Measurements from ENCODE around the gene IQCE.

Gene IQCE

DNA sequence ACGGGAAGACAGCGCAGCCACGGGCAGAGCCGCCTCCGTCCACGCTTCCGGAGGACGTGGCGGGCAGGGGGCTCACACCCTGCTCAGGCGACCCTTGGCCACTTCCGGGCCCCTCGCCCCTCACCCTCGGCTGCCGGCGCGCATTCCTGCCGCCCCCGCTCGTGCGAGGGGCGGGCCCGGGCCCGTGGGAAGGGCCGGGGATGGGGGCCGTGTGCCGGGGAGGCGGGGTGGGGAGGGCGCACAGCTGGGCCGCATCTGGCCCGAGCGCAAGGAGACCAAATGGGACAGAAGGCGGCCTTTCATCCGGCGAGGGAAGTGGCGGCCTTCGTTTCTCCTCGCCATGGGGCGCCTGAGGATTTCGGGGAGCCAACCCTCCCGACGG lies 40.1 kb upstream of the IQCE start:
- TF ChIP-seq, protein P1, sequence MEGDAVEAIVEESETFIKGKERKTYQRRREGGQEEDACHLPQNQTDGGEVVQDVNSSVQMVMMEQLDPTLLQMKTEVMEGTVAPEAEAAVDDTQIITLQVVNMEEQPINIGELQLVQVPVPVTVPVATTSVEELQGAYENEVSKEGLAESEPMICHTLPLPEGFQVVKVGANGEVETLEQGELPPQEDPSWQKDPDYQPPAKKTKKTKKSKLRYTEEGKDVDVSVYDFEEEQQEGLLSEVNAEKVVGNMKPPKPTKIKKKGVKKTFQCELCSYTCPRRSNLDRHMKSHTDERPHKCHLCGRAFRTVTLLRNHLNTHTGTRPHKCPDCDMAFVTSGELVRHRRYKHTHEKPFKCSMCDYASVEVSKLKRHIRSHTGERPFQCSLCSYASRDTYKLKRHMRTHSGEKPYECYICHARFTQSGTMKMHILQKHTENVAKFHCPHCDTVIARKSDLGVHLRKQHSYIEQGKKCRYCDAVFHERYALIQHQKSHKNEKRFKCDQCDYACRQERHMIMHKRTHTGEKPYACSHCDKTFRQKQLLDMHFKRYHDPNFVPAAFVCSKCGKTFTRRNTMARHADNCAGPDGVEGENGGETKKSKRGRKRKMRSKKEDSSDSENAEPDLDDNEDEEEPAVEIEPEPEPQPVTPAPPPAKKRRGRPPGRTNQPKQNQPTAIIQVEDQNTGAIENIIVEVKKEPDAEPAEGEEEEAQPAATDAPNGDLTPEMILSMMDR (IDR thresholded peaks at IDR 0.05) = no peak

DNA sequence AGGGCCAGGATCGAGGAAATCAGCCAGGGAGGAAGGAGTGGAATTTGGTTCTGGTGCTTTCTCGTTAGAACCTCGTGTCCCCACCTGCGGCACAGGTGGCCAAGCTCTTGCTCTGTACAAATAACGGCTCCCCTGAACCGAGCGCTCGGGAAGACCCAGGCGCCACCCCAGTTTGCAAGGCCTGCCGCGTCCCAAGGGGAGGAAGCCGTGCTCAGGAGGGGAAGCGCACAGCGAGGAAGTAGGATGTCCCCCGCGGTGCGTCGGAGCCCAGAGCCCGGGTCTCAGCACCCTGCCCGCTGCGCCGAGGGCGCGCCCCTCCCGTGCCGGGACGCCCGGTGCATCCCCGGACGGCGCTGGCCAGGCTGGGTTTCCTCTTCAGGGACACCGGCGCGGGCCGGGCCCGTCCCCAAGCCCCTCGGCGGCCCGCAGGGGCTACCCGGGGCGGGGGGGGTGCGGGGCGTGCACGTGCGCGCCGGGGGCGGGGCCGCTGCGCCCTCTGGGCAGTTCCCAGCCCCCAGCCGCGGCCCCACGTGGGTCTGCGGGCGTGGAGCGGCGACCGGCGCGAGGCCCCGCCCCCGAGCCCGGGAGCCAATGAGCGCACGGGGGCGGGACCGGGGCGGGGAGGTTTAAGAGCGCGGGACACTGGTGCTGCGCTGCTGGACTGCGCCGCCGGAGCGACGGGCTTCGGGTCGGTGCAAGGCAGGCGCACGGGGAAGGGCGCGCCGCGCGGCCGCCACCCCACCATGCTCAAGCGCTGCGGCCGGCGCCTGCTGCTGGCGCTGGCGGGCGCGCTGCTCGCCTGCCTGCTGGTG lies 39.5 kb upstream of the IQCE start, which contains the start of gene LFNG:
Gene LFNG (plus strand): TSS at position 656 of the 812 bp plus-strand sequence. CDS start 88 bp downstream, at position 744.
- TF ChIP-seq, protein P1 (IDR thresholded peaks at IDR 0.05) = no peak

DNA sequence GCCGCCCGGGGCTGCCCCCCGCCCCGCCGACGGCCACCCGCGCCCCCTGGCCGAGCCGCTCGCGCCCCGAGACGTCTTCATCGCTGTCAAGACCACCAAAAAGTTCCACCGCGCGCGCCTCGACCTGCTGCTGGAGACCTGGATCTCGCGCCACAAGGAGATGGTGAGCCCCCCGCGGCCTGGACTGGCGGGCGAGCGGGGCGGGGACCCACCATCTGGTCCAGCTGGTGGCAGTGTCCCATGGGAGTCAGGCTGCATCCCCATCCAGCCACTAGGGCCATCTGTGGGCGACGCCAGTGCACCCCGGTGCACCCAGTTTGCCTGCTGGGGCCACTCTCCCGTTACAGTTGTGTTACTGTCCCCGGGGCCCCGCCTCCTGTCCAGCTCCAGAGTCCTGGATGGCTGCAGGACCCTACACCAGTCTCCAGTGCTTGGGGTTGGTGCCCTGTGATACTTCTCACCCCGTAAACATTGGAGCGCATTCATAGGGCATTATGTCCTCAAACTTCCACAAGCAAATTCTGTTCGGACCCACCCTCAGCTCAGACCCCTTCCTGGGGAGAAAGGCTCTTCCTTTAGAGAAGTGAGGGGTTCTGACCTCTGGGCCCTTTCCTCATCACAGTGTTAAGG lies 38.5 kb upstream of the IQCE start:
- TF ChIP-seq, protein P1 (IDR thresholded peaks at IDR 0.05) = 0 out of 2 replicates have a peak, but pooled peaks have one; percentile 13

DNA sequence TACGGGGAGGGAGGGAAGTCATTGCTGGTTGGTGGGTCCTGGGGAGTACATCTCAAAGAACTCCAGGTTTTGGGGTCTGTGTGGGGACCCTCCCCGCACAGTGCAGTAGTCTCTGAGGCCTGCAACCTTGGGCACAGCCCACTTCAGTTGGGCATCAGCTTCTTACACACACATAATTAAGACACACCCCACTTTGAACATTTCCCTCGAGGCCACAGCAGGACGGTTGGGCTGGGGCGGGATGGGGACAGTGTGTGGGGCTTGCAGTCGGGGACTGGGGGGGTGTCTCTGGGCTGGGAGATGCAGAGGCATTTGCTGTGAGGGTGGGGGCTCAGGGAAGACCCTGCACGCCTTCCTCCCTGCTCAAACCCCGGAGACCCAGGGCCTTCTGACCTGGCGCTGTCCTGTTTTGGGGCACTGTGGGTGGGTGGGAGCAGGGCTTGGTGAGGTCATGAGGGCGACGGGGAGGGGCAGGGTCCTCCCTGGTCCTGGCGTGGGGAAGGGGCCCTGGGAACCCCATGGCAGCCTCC lies 38.0 kb upstream of the IQCE start:
- TF ChIP-seq, protein P1 (IDR thresholded peaks at IDR 0.05) = no peak

DNA sequence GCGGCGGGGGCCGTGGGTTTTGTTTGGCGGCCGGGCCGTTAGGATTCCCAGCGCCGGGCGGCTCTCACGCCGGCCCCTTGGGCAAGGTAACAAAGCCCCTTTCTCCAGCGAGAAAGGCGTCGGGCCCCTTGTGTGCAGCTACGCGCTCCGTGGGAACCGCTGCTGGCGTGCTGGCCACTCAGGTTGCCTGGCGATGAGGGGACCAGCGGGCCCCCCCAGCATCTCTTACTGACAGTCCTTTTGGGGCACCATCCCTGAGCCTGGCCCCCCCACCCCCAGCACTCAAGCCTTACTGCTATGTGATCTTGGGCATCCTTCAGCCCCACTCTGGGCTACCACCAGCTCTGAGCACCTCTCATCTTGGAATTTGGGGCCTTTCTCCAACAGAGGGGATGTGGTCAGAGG lies 37.4 kb upstream of the IQCE start:
- TF ChIP-seq, protein P1 (IDR thresholded peaks at IDR 0.05) = no peak

DNA sequence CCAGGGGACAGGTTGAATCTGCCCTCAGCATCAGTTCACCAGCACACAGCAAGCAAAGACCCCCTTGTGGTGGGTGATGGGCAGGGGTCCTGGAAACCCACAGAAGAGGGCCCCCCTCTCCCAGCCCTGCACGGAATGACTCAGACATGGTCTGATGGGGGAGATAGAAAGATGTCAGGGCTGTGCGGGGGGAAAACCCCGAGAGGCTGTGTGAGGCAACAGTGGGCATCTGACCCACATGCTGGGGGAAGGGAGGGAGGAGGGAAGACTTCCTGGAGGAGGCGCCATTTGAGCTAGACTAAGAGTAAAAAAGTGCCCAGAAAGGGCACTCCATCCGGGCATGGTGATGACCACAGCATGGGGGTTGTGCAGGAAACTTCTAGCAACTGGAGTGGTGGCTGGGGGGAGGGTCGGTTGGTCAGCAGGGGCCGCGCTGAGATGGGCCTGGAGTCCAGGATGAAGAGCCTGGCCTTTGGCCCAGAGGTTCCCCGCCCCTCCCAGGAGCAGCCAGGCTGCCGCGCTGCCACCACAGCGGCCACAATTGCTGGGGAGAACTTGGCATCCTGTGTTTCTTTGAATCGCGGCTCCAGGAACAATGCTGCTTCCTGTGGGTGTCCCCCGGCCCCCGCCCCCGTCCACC lies 36.7 kb upstream of the IQCE start:
- TF ChIP-seq, protein P1 (IDR thresholded peaks at IDR 0.05) = no peak

DNA sequence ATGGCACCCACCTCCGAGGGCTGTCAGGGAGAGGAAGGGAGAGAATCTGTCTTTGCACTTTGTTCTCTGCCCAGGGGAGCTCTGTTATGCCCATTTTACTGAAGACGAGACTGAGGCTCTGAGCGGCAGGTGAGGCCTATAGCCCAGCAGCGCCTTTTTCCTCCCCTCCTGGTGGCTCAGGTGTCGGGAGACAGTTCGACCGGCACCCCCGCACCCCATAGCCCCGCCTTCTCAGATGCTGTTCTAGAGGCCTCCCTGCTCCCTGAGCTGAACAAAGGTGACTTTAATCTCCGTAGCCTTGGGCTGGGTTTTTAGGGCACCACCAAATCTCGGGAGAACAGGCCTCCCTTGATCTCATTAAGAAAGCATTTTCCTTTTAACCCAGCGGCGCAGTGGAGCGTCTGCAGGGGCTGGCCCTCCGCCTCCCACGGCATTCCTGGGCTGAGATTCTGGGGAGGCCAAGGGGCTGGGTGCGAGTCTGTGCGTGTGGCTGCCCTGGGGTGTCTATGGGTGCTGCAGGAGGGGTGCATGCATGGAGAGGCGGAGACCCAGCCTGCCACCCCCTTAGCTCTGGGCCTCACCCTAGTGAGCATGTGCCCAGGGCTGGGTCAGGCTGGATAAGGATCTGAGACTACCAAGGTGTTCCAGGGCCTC lies 35.9 kb upstream of the IQCE start:
- TF ChIP-seq, protein P1 (IDR thresholded peaks at IDR 0.05) = no peak
